ENCODE data around the gene SETD1A.
A peak's percentile ranks its signal among the peaks of the same experiment; 100 is the strongest.

The SETD1A gene

DNA sequence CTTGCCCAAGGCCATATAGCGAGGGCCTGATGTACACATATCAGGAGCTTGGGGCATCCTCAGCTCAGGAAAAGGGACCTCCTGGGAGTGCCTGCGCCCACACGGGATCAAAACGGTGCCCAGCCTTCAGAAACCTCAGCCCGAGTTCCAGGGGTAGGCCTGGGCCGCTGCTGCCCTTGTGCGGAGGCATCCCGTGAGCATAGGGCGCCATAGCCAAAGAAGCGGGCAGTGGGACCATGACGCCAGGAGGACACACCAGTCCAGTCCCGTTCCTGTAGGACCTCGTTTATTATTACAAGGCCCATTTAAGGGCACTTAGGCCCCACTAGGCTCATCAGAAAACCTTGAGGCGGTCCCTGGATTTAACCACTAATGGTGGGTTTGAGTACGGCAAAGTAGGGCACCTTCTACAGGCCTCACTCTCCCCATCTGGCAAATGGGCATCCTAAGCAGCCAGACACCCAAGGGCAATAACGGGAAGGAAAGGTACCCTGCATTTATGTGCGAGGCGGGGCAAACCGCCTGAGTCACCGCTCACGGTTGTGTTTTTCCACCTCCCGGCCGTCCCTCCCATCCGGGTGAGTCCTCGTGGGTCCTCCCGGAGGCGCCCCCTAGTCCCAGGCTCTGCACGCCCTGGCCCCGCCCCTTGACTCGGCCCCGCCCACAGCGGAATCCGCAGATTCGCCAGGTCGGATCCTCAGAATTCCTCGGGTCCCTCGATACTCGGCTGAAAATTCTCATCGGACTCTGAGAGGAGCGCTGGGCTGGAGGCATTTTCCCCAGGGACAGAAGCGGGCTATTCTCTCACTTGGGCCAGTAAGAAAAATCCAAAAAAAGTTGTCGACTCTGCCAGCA is 726 bp upstream of the SETD1A start:
- DNase-seq = peak; percentile 82

DNA sequence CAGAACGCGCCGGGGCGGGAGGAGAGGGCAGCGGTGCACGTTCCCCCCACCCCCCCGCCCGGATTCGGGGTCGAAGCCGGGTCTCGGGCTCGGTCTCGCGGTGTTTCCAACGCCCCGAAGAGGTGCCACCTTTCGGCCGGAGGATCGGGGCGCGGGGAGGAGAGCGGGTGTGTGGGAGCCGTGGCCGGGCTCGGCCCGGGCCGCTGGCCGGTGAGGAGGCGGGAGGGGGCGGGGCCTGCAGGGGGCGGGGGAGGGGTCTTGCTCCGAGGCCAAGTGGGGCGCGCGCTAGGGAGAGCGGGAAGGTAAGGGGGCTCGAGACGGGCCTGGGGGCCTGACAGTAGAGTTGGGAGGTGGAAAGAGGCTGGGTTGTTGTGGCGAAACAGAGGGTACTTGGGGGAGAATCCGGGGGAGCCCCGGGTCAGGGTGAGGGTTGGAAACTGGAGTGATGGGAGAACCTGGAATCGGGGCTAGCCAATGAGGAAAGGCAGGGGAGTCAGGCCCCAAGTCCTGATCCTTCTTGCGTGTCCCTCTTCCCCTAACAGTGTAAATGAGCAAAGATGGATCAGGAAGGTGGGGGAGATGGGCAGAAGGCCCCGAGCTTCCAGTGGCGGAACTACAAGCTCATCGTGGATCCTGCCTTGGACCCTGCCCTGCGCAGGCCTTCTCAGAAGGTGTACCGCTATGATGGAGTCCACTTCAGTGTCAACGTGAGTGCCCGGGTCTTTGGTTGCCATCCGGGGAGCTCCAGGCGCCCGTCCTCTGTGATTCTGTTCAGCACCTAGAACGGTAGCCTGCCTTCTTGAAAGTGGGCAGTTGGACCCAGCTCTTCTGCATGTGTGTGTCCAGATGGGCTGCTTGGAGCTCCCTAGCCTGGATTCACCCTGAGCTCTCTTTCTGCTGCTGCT is 873 bp downstream of the SETD1A start:
- DNase-seq = peak; percentile 65

DNA sequence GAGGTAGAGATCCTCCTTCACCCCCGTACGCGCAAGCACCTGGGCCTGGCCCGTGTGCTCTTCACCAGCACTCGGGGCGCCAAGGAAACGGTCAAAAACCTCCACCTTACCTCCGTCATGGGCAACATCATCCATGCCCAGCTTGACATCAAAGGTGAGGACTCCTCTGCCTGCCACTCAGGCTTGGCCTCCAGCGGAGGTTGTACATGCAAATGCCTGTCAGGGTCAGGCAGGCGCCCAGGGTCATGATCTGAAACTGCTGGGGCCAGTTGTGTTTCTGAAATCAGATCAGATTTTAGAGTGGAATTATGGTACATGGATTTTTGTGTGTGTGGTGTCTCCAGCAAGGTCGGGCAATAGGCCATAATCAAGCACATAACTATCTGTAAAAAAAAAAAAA is 3.8 kb downstream of the SETD1A start:
- no peak for DNase-seq

DNA sequence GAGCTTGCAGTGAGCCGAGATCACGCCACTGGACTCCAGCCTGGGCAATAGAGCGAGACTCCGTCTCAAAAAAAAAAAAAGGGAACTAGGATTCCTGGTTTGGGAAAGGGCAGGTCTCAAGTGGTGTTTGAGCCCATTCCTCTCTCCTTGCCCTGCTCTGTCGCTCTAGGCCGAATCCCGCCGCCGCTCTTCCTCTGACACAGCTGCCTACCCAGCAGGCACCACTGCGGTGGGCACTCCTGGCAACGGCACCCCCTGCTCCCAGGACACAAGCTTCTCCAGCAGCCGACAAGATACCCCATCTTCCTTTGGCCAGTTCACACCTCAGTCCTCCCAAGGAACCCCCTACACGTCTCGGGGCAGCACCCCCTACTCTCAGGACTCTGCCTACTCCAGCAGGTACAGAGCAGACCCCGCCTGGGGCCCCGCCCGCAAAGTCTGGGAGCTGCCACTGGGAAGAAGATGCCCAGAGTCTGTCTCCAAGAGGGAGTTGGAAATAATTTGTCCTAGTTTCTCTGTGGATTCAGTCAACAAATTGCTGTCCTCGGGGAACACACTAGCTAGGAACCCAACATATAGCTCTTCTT is 6.5 kb downstream of the SETD1A start:
- no peak for DNase-seq

DNA sequence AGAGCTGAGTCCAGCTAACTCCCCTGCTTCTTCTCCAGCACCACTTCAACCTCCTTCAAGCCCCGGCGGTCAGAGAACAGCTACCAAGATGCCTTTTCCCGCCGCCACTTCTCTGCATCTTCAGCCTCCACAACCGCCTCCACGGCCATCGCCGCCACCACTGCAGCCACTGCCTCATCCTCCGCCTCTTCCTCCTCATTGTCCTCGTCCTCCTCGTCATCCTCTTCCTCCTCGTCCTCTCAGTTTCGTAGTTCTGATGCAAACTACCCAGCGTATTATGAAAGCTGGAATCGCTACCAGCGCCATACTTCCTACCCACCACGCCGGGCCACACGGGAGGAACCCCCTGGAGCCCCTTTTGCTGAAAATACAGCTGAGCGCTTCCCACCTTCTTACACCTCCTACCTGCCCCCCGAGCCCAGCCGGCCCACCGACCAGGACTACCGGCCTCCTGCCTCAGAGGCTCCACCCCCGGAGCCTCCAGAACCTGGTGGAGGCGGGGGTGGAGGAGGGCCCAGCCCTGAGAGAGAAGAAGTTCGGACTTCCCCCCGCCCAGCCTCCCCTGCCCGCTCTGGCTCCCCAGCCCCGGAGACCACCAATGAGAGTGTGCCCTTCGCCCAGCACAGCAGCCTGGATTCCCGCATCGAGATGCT is 7.1 kb downstream of the SETD1A start:
- DNase-seq = no peak

DNA sequence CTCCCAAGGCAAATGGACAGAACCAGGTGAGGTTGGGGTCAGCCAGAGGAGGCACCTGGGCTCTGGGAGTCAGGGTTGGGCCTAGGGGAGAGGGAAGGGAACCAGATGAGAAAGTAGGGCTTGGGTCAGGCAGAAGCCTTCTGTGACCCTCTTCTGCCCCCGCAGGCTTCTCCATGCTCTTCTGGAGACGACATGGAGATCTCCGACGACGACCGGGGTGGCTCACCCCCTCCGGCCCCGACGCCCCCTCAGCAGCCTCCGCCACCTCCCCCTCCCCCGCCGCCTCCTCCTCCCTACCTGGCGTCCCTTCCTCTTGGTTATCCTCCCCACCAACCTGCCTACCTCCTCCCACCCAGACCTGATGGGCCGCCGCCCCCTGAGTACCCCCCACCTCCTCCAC is 7.9 kb downstream of the SETD1A start:
- DNase-seq = no peak

DNA sequence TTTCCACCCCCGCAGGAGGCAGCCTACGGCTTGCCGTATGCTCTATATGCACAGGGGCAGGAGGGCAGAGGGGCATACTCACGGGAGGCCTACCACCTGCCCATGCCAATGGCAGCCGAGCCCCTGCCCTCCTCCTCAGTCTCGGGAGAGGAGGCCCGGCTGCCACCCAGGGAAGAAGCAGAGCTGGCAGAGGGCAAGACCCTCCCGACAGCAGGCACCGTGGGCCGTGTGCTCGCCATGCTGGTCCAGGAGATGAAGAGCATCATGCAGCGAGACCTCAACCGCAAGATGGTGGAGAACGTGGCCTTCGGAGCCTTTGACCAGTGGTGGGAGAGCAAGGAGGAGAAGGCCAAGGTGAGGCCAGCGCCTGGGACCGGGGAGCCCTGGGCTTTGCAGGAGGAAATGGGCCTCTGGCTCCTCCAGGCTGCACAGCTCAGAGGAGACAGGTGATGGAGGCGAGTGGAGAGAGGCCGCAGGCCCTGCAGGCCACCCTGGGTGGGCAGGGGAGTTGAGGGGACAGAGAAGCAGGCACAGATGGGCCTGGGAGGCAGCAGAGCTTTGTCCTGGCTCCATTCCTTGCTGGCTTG is 8.6 kb downstream of the SETD1A start:
- no peak for DNase-seq

DNA sequence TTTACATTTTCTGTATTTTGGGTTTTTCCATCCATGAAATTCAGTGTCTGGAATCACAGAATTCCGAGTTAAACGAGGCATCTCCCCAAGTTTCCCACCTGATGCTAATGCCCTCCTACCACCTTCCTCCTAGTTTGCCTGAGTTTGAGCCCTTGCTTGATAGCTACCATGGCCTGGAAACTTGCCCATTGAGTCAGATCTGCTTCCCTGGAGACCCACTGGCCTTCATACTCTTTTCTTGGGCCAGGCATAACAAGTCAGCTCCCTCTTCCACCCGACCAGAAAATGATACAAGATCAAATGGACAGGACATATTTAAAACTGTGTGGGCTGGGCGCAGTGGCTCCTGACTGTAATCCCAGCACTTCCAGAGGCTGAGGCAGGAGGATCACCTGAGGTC is 10.2 kb downstream of the SETD1A start:
- DNase-seq = no peak

DNA sequence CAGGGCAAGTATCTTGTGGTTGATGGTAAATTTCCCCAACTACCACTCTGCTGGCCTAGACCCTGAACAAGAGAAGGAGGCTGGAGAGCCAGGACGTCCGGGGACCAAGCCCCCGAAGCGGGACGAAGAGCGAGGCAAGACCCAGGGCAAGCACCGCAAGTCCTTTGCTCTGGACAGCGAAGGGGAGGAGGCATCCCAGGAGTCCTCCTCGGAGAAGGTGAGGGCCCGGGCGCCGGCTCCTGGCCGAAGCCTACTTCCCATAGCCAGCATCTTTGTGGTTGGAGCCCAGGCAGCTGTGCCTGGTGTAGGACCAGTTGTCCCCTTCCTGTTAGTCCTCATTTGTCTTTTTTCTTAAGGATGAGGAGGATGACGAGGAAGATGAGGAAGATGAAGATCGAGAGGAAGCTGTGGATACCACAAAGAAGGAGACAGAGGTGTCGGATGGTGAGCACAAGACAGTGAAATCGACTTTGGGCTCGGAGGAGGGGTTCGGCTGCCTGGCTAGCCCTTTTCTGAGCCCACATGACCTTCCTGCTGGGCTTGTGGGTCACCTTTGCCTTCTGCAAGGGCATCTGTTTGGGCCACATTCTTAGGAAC is 11.8 kb downstream of the SETD1A start:
- no peak for DNase-seq

DNA sequence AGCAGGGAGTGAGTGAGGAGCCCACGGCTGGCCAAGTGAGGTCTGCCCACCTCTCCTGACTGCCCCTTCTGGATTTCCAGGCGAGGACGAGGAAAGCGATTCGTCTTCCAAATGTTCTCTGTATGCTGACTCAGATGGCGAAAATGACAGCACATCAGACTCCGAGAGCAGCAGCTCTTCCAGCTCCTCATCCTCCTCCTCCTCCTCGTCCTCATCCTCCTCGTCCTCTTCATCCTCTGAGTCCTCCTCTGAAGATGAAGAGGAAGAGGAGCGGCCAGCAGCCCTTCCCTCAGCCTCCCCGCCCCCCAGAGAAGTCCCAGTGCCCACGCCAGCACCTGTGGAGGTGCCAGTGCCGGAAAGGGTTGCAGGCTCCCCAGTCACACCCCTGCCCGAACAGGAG is 13.7 kb downstream of the SETD1A start:
- no peak for DNase-seq

DNA sequence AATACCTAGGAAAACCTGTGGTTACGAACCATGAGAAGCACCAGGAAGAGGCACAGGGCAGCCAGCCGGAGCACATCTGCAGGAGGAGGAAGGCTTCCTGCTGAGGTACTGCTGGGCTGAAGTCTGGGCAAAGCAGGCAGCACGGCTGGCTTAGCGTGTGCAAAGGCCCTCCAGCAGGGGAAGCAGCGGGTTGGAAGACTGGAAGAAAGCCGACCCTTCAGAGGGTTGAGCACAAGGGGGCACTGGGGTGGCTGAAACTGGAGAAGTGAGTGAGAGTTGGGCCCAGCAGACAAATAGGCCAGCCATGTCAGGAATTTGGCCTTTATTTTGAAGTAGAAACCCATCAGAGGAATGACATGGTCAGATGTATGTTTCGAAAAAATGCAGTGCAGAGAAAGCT is 15.3 kb downstream of the SETD1A start:
- DNase-seq = peak; percentile 17

DNA sequence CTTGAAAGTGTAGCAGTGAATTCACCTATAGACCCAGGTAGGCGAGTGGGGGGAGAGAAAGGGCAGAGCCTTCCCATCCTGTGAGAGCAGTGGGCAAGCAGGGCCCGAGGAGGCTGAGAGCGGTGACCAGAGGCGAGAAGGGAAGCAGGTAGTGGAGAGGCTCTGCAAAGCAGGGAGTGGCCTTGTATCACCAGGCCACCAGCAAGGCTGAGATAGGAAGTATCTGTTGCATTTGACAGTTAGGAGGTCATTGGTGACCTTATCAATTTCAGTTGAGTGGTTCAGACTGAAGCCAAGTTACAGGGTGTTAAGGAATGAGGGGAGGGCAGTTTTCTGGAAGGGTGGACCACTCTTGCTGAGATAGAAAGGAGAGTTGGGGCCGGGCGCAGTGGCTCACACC is 16.8 kb downstream of the SETD1A start:
- DNase-seq = no peak

DNA sequence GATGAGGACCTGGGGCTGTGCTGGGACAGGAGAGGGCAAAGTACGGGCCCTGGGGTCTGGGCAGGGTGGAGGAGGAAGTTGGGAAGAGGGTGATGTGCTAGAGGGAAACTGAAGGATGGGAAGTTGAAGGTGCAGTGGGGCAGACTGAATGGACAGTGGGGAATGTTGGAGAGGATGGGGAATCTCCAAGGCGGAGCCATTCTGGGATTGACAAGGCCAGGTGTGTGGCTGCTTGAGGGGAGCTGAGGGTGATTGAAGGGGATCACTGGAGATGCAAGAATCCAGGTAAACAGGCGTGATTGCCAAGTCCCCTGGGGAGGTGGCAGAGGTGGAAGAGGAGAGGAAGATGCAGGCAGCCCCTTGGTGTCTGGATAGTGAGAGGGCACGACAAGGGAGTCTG is 18.9 kb downstream of the SETD1A start:
- DNase-seq = no peak

DNA sequence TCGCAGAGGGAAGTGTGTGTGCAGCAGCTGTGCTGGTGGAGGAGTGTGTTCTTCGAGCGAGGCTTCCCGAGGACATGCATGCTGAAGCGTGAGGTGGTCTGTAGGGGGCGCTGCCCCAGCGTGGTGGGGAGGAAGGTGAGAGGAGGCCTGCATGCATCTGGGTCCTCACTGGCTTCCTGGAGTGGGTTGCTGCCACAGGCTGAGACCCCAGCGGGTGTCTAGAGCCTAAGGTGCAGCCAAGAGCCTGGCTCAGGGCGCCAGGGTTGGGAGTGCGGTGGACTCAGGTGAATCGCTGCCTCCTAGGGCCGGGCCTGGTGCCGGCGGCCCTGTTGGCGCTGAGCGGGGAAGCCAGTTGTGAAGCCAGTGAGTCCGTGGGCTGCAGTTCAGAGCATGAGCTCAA is 19.9 kb downstream of the SETD1A start:
- no peak for DNase-seq

DNA sequence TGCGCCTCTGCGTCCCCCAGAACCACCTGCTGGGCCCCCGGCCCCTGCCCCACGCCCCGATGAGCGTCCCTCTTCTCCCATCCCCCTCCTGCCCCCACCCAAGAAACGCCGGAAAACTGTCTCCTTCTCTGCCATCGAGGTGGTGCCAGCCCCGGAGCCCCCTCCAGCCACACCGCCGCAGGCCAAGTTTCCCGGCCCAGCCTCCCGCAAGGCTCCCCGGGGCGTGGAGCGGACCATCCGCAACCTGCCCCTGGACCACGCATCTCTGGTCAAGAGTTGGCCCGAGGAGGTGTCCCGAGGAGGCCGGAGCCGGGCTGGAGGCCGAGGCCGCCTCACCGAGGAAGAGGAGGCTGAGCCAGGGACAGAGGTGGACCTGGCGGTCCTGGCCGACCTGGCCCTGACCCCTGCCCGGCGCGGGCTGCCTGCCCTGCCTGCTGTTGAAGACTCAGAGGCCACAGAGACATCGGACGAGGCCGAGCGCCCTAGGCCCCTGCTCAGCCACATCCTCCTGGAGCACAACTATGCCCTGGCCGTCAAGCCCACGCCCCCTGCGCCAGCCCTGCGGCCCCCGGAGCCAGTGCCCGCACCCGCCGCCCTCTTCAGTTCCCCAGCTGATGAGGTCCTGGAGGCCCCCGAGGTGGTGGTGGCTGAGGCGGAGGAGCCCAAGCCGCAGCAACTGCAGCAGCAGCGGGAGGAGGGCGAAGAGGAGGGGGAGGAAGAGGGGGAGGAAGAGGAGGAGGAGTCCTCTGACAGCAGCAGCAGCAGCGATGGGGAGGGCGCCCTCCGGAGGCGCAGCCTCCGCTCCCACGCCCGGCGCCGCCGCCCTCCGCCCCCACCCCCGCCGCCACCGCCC is 21.8 kb downstream of the SETD1A start:
- no peak for DNase-seq

DNA sequence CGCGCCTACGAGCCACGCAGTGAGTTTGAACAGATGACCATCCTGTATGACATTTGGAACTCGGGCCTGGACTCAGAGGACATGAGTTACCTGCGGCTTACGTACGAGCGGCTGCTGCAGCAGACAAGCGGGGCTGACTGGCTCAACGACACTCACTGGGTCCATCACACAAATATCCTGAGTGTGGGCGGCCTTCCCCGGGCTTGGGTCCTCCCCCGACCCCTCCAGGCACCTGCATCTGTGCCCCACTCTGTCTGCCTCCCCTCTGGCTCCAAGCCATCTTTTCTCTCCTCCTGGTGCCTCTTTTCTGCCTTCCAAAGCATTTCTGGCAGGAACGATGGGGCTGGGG is 22.4 kb downstream of the SETD1A start:
- no peak for DNase-seq

DNA sequence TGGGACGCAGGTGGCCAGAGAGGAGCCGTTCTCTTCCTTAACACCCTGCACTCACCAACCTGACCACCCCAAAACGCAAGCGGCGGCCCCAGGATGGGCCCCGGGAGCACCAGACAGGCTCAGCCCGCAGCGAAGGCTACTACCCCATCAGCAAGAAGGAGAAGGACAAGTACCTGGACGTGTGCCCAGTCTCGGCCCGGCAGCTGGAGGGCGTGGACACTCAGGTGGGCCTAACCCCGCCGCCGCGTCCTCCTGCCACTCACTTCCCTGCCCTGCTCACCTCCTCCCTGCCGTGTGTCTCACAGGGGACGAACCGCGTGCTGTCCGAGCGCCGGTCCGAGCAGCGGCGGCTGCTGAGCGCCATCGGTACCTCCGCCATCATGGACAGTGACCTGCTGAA is 22.9 kb downstream of the SETD1A start:
- no peak for DNase-seq

DNA sequence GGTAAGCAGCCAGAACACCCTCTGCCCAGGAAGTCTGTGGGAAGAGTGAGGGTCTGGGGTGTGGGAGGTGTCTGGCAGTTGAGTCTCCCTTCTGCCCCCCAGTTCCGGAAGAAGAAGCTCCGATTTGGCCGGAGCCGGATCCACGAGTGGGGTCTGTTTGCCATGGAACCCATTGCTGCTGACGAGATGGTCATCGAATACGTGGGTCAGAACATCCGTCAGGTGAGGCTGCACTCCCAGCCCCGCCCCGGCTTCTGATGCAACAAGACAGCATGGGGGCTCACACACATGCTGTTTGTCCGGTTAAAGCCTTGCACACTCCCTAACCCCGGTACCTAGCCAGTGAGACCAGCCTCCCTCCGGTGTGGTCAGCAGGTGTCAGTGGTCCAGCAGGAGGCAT is 23.4 kb downstream of the SETD1A start:
- DNase-seq = no peak

DNA sequence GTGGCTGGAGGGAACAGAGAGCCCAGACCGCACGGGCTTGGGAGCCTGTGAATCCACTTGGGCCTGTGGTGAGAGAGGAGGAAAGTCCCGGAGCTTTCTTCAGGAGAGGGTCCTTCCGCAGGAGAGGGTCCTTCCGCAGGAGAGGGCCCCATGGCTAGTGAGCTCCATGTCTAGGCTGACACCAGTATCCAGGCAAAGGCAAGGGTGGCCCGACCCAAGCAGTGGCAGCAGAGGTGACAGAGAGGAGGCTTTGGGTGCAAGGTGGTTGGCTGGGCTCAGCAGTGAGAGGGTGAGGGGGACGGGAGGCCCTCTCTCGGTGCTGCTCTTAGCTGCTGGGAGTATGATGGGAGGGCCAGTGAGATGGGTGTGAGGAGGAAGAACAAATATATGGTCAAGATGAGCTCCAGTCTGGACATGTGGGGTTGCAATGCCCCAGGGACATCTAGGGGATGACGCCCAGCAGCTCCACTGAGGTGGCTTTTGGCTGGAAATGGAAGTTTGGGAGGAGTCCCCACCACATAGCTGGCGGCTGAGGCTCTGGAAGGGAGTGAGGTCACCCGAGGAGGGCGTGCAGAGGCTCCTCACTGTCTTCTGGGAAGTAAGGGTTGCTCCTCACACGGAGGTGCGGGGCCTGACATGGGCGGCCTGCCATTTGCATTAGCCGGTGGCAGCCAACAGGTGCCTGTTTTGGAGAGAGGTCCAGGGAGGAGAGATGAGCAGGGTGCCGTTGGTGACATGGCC is 25.2 kb downstream of the SETD1A start:
- DNase-seq = no peak

DNA sequence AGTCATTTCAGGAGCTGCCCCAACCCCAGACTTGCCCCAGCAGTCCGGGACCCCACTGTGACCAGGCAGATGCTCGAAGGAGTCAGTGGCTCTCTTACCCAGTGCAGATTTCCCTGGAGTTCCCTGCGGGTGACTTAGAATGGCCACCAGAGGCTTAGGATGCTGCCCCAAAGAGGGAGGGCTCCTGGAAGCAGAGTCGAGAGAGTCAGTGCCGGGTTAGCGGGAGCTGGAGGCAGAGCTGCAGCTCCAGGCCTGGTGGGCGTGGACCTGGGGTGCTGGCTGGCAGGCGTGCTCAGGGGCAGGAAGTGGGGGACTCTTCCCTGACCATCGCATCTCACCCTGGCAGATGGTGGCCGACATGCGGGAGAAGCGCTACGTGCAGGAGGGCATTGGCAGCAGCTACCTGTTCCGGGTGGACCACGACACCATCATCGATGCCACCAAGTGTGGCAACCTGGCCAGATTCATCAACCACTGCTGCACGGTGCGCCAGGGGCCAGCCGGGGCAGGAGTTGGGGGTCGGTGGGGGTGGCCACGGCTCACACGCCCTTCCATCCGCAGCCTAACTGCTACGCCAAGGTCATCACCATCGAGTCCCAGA is 25.8 kb downstream of the SETD1A start:
- DNase-seq = no peak
